ENCODE results near the gene UCK2. TPM values are rescaled to one million over a fixed set of nuclear protein-coding genes. Genes with fewer than 3 reads are reported as not detected.

Gene UCK2
- total RNA-seq, 2 experiments from 2014 or later = 0.67 to 0.71 TPM

GRCh38 chr1:165886983-165887382, 59.6 kb downstream of the UCK2 start:
- no peaks in the 10 kb centered on the region for H3K9me3 Mint-ChIP-seq
- CTCF ChIA-PET = no interaction called here

DNA sequence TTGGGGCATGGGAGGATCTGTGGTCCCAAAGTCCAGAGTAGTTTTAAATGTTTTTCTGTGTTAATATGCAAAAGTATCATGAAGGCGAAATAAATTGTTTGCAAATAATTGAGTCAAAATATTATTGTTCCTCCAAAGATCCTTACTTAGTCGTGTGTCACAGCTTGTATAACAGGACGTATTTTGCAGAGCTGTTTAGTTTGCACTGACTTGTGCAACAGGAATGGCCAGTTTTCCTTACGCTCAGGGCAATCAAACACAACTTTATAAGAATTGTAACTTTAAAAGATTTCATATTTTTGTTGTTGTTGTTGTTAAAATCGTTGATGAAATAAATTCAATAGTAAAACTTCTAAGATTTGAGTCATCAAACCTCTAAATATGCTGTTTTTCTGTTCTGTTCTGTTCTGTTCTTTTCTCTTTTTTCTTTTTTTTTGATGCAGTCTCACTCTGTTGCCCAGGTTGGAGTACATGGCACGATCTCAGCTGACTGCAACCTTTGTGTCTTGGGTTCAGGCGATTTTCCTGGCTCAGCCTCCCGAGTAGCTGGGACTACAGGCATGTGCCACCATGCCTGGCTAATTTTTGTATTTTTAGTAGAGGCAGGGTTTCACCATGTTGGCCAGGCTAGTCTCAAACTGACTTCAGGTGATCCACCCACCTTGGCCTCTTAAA, 60.6 kb downstream of the UCK2 start:
- ATAC-seq (ENCODE audit: poor library complexity) (no peak), DNase-seq (no peak)
- Histone ChIP-seq H3K4me1 (ENCODE audit: insufficient read depth, low read length) (no peaks in the 10 kb centered on the region), H3K36me3 (ENCODE audit: insufficient read depth, low read length) (no peaks in the 10 kb centered on the region), H3K27ac (ENCODE audit: low read depth in 1 of 2, low read length in 2 of 2) (no peak overlapping the region), H3K27me3 (ENCODE audit: control insufficient read depth in 1 of 2, insufficient read depth in 2 of 2, low read length in 2 of 2) (no peaks in the 10 kb centered on the region), H3K4me3 (ENCODE audit: low read length) (no peak overlapping the region), H3K9me3 (ENCODE audit: control insufficient read depth in 1 of 2, insufficient read depth in 1 of 2, low read length in 2 of 2) (no peaks in the 10 kb centered on the region)
- no peaks in the 10 kb centered on the region for H3K9me3 Mint-ChIP-seq
- CTCF ChIA-PET = no interaction called here
- no peaks in the 10 kb centered on the region for H3K27me3 Mint-ChIP-seq
- no peak overlapping the region for H3K27ac Mint-ChIP-seq
- H3K4me3 Mint-ChIP-seq = no peak overlapping the region
- no peaks in the 10 kb centered on the region for H3K4me1 Mint-ChIP-seq (ENCODE audit: low read depth)
- intact Hi-C loops (cut with DNase I, micrococcal nuclease) = no loop called here
- H3K36me3 Mint-ChIP-seq (ENCODE audit: low read depth) = no peaks in the 10 kb centered on the region
- TF ChIP-seq CTCF (IDR thresholded peaks at IDR 0.05) = no peak
- POLR2A ChIA-PET = no interaction called here

More at GRCh38 chr1:165886983-165887382, 59.6 kb downstream of the UCK2 start:
- no peaks in the 10 kb centered on the region for H3K4me1 Mint-ChIP-seq (ENCODE audit: low read depth)
- no peaks in the 10 kb centered on the region for H3K4me1 ChIP-seq (ENCODE audit: insufficient read depth, low read length)
- no peak overlapping the region for H3K27ac ChIP-seq (ENCODE audit: low read depth in 1 of 2, low read length in 2 of 2)
- H3K4me3 Mint-ChIP-seq = no peak overlapping the region
- H3K9me3 ChIP-seq (ENCODE audit: control insufficient read depth in 1 of 2, insufficient read depth in 1 of 2, low read length in 2 of 2) = no peaks in the 10 kb centered on the region
- no peaks in the 10 kb centered on the region for H3K27me3 ChIP-seq (ENCODE audit: control insufficient read depth in 1 of 2, insufficient read depth in 2 of 2, low read length in 2 of 2)
- no peak for DNase-seq
- ATAC-seq (ENCODE audit: poor library complexity) = no peak
- intact Hi-C loops (cut with DNase I, micrococcal nuclease) = no loop called here
- no peaks in the 10 kb centered on the region for H3K36me3 Mint-ChIP-seq (ENCODE audit: low read depth)
- TF ChIP-seq CTCF (IDR thresholded peaks at IDR 0.05) = no peak
- no peaks in the 10 kb centered on the region for H3K27me3 Mint-ChIP-seq
- no peak overlapping the region for H3K4me3 ChIP-seq (ENCODE audit: low read length)
- POLR2A ChIA-PET = no interaction called here
- no peaks in the 10 kb centered on the region for H3K36me3 ChIP-seq (ENCODE audit: insufficient read depth, low read length)
- H3K27ac Mint-ChIP-seq = no peak overlapping the region

DNA sequence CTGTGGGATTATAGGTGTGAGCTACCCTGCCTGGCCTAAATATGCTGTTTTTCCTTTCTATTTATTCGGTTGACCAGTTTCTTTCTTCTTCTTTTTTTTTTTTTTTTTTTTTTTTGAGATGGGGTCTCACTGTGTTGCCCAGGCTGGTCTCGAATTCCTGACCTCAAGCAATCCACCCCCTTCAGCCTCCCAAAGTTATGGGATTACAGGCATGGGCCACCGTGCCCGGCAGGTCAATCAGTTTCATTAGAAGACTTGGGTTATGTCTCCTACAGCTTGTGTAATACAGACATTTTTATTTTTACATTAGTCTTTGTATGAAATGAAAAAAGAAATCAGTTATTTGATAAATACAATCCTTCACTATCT, 61.1 kb downstream of the UCK2 start:
- DNase-seq (no peak), ATAC-seq (ENCODE audit: poor library complexity) (no peak)
- H3K4me1 ChIP-seq (ENCODE audit: insufficient read depth, low read length) = no peaks in the 10 kb centered on the region
- intact Hi-C loops (cut with DNase I, micrococcal nuclease) = no loop called here
- no peaks in the 10 kb centered on the region for H3K36me3 ChIP-seq (ENCODE audit: insufficient read depth, low read length)
- no peak for TF ChIP-seq CTCF (IDR thresholded peaks at IDR 0.05)
- no peaks in the 10 kb centered on the region for H3K9me3 Mint-ChIP-seq
- no peaks in the 10 kb centered on the region for H3K36me3 Mint-ChIP-seq (ENCODE audit: low read depth)
- H3K27me3 Mint-ChIP-seq = no peaks in the 10 kb centered on the region
- CTCF ChIA-PET = no interaction called here
- H3K9me3 ChIP-seq (ENCODE audit: control insufficient read depth in 1 of 2, insufficient read depth in 1 of 2, low read length in 2 of 2) = no peaks in the 10 kb centered on the region
- no peak overlapping the region for H3K4me3 ChIP-seq (ENCODE audit: low read length)
- H3K27ac ChIP-seq (ENCODE audit: low read depth in 1 of 2, low read length in 2 of 2) = no peak overlapping the region
- no peak overlapping the region for H3K4me3 Mint-ChIP-seq
- POLR2A ChIA-PET = no interaction called here
- no peak overlapping the region for H3K27ac Mint-ChIP-seq
- no peaks in the 10 kb centered on the region for H3K4me1 Mint-ChIP-seq (ENCODE audit: low read depth)
- H3K27me3 ChIP-seq (ENCODE audit: control insufficient read depth in 1 of 2, insufficient read depth in 2 of 2, low read length in 2 of 2) = no peaks in the 10 kb centered on the region

Data from CD4-positive, alpha-beta T cell (primary cell).